Loucy (cell line): Measurements from ENCODE around the gene IL9.

ENCODE experiments used
- EZH2phosphoT487 ChIP-seq: fragments of 200-600 bp; IDR thresholded peaks from 2 replicates; pipeline ENCODE4 v1.6.1; 2018; ENCODE audit warnings: antibody characterized with exemption, mild to moderate bottlenecking, moderate library complexity, borderline replicate concordance
- TF ChIP-seq, protein P1 (sequence below): fragments of 200-600 bp; sonication (generic); conservative IDR thresholded peaks from 2 replicates; pipeline ENCODE4 v1.5.1; 2014; ENCODE audit warnings: mild to moderate bottlenecking, antibody characterized with exemption, low read length

DNA sequence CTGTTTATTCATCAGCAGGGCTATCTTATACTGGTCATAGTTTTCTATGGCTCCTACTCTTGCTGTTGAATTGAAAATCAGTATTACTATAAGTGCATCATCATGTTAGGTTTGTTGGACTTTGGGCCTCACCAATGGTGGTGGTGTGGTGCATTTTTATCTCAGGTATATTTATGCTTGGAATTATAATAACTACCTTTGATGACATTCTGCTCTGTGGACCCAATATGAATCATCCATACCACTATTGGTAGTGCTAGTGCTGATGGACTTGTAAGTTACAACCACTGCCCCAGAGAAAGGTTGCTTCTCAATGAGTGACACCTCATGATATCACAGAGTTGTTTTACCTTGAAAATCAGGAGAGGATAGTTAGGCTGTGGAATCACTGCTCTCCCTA, 28.0 kb downstream of the IL9 start:
- TF ChIP-seq, protein P1, sequence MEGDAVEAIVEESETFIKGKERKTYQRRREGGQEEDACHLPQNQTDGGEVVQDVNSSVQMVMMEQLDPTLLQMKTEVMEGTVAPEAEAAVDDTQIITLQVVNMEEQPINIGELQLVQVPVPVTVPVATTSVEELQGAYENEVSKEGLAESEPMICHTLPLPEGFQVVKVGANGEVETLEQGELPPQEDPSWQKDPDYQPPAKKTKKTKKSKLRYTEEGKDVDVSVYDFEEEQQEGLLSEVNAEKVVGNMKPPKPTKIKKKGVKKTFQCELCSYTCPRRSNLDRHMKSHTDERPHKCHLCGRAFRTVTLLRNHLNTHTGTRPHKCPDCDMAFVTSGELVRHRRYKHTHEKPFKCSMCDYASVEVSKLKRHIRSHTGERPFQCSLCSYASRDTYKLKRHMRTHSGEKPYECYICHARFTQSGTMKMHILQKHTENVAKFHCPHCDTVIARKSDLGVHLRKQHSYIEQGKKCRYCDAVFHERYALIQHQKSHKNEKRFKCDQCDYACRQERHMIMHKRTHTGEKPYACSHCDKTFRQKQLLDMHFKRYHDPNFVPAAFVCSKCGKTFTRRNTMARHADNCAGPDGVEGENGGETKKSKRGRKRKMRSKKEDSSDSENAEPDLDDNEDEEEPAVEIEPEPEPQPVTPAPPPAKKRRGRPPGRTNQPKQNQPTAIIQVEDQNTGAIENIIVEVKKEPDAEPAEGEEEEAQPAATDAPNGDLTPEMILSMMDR: no peak
- TF ChIP-seq EZH2phosphoT487: no peak
